ENCODE data around the gene IRS2. TPM values are rescaled to one million over a fixed set of nuclear protein-coding genes. Genes with fewer than 3 reads are reported as not detected.

Gene IRS2
- total and polyA plus RNA-seq, 2 donors (not counting 3 experiments of a cell fraction or from before 2014, with no cell fraction given) = 1.6 to 4.4 TPM

- CTCF ChIA-PET = no interaction called here
- H2AFZ ChIP-seq (ENCODE audit: low read depth, low read length) = no peak overlapping the region
- no peaks in the 10 kb centered on the region for H3K4me1 ChIP-seq (ENCODE audit: control insufficient read depth, extremely low read depth, insufficient read depth, low read length)
- TF ChIP-seq CTCF (IDR thresholded peaks at IDR 0.05; ENCODE audit: extremely low read depth in 1 of 2, insufficient read depth in 1 of 2, low read depth in 1 of 2, low read length in 2 of 2) (no peak), POLR2AphosphoS5 (IDR thresholded peaks at IDR 0.05; ENCODE audit: insufficient read depth, low read depth, low read length) (no peak), JUN (IDR thresholded peaks at IDR 0.05; ENCODE audit: borderline replicate concordance, insufficient read depth, insufficient read length, low read depth) (no peak), GATA2 (IDR thresholded peaks at IDR 0.05; ENCODE audit: insufficient read depth, insufficient read length, low read depth, low read length) (no peak), EZH2 (IDR thresholded peaks at IDR 0.05; ENCODE audit: borderline replicate concordance, low read depth, low read length, severe bottlenecking) (no peak), POLR2A (IDR thresholded peaks at IDR 0.05; ENCODE audit: low read depth, low read length) (no peak), FOS (IDR thresholded peaks at IDR 0.05; ENCODE audit: borderline replicate concordance, insufficient read depth, low read length) (no peak), MYC (IDR thresholded peaks at IDR 0.05; ENCODE audit: low read depth, low read length) (no peak), MAX (IDR thresholded peaks at IDR 0.05; ENCODE audit: insufficient read depth, insufficient read length) (no peak)
- H3K27ac ChIP-seq (ENCODE audit: insufficient read depth, low read depth, low read length) = no peak overlapping the region
- H4K20me1 ChIP-seq (replicated peaks; ENCODE audit: control insufficient read depth, extremely low read depth, insufficient read depth, low read length) = no peaks in the 10 kb centered on the region
- H3K9me3 ChIP-seq (replicated peaks; ENCODE audit: control insufficient read depth, insufficient read depth, low read length) = no peaks in the 10 kb centered on the region
- BruUV-seq (replicated peaks) = no TSS peak
- H3K36me3 ChIP-seq (ENCODE audit: control insufficient read depth in 2 of 2, extremely low read depth in 1 of 2, insufficient read depth in 2 of 2, low read length in 2 of 2) = no peaks in the 10 kb centered on the region
- intact Hi-C loops (cut with micrococcal nuclease) = no loop called here
- no peaks in the 10 kb centered on the region for H3K27me3 ChIP-seq (ENCODE audit: control insufficient read depth in 2 of 2, insufficient read depth in 2 of 2, low read length in 2 of 2)
- H3K4me3 ChIP-seq (replicated peaks in 1 of 3; ENCODE audit: insufficient read depth in 1 of 3, low read depth in 1 of 3, low read length in 3 of 3) = no peak overlapping the region
- H3K79me2 ChIP-seq (ENCODE audit: control insufficient read depth, insufficient read depth, low read length) = no peaks in the 10 kb centered on the region
- no peaks in the 10 kb centered on the region for H3K9me1 ChIP-seq (replicated peaks; ENCODE audit: control insufficient read depth, extremely low read depth, insufficient read depth, low read length)
- POLR2A ChIA-PET = no interaction called here
- dilution Hi-C loops (cut with MboI; ENCODE audit: extremely low pct_ligation_motif_present, low sequenced_read_pairs) = no loop called here
- H3K9ac ChIP-seq (replicated peaks; ENCODE audit: extremely low read depth, insufficient read depth, low read length) = no peak overlapping the region
- no peak for DNase-seq (ENCODE audit: low read depth, low spot score)
- no peak overlapping the region for H3K4me2 ChIP-seq (ENCODE audit: insufficient read depth, low read length)
- FAIRE-seq = no peak
These were observed 29.9 kb upstream of the IRS2 start for GRCh38 chr13:109816112-109816807.
